ENCODE results near the gene CD164.
A peak's percentile ranks its signal among the peaks of the same experiment; 100 is the strongest.
"Not testable (repeated sequence)": the region's sequence is repeated elsewhere in the genome, so short reads cannot be mapped to it uniquely, and the experiment has no call there.

Gene CD164

GRCh38 chr6:109340811-109341210, 41.5 kb downstream of the CD164 start:
- no peak for DNase-seq

DNA sequence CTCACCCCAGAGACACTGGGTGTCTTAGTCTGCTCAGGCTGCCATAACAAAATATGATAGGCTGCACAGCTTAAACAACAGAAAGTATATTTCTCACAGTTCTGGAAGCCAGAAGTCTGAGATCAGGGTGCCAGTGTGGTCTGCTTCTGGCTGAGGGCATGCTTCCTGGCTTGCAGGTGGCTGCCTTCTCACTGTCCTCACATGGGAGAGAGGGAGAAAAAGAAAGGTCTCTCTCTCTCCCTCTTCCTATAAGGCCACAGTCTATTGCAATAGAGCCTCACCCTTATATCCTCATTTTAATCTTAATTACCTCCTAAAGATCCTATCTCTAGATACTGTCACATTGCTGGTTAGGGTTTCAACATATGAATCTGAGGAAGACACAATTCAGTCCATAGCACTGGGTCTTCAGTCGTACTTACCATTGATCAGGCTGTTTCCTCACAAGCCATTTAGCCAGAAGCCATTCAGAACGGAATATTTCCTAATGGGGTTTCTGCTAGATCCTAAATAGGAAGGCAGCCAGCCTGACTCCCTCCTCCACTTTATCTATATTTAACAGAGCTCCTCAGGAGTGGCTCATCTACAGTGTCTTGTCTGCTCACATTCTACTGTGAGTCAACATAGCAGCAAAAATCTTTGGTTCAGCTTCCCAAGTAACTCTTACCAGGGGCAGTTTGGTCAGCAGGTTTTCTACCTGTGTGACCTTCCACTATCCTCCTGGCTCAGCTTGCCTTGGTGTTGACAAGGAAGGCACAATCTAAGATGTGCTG, 42.2 kb downstream of the CD164 start:
- no peak for DNase-seq

GRCh38 chr6:109336221-109336961, 45.9 kb downstream of the CD164 start:
- no peak for DNase-seq

DNA sequence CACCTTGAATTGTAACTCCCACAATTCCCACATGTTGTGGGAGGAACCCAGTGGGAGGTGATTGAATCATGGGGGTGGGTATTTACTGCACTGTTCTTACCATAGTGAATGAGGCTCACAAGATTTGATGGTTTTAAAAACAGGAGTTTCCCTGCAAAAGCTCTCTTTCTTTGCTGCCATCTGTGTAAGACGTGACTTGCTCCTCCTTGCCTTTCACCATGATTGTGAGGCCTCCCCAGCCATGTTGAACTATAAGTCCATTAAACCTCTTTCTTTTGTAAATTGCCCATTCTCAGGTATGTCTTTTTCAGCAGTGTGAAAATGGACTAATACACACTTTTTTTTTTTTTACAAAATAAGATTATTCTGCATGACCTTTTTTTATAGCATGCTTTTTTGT, 48.4 kb downstream of the CD164 start:
- not testable (repeated sequence) for DNase-seq

GRCh38 chr6:109332748-109333147, 49.5 kb downstream of the CD164 start:
- peak; percentile 51 for DNase-seq

DNA sequence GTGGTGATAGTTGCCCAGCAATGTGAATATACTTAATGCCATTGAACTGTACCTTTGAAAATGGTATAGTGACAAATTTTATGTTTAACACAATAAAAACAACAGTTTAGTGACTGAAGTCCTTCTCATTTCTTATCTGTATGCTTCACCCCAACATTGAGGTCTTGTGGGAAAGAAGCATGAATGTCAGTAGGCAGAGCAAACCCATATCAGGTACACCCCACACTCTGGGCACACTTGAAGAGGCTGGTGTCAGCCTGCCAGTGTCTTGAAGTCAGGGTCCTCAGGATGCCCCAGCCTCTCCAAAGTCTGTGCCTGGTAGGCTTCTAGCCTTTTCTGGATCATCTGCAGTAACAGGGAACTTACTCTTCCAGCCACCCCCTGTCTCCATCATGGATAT, 51.2 kb downstream of the CD164 start:
- DNase-seq = no peak

DNA sequence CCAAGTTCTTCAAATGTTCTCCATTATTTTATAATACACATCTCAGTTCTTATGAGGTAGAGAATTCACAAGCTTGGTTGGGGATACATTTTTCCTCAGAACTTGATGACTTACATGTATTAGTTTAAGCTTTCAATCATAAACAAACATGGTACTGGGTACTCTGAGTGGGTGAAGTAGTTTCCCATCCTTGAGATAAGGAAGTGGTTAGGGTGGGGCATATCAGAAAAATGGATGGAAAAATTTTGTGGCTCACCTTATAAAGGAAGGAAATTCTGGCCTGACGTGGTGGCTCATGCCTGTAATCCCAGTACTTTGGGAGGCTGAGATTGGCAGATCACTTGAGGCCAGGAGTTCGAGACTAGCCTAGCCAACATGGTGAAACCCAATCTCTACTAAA, 52.0 kb downstream of the CD164 start:
- DNase-seq = no peak

GRCh38 chr6:109328629-109329028, 53.6 kb downstream of the CD164 start:
- DNase-seq = no peak

DNA sequence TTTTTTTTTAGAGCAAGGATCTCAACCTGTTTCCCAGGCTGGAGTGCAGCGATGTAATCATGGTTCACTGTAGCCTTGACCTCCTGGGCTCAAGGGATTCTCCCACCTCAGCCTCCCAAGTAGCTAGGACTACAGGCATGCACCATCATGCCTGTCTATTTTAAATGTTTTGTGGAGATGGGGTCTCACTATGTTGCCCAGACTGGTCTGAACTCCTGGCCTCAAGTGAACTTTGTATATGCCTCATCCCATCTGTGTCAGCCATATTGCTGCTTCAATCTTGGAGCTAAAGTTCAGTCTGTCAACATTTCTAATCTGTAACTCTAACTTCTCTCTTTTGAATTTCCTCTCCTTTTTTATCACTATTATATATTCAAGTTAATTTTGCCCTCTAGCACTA, 54.3 kb downstream of the CD164 start:
- no peak for DNase-seq

GRCh38 chr6:109327491-109327890, 54.8 kb downstream of the CD164 start:
- no peak for DNase-seq

DNA sequence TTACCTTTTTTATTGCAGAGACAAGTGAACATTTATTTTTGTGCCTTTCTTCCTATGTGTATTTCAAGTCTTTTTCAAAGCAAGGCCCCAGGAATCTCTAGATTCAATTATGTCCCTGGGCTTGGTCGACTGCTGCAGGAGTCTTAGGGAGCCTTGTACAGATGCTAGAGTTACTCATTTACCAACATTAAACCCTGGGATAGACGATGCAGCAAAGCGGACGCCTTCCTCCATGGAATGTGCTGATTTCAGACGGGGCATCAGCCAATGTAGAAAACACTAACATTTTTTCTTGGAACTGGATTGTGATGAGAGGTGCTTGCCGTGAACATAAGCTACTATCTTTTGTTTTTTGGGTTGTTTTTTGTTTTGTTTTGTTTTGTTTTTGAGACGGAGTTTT, 55.9 kb downstream of the CD164 start:
- no peak for DNase-seq

GRCh38 chr6:109325400-109325801, 56.9 kb downstream of the CD164 start:
- peak; percentile 56 for DNase-seq

DNA sequence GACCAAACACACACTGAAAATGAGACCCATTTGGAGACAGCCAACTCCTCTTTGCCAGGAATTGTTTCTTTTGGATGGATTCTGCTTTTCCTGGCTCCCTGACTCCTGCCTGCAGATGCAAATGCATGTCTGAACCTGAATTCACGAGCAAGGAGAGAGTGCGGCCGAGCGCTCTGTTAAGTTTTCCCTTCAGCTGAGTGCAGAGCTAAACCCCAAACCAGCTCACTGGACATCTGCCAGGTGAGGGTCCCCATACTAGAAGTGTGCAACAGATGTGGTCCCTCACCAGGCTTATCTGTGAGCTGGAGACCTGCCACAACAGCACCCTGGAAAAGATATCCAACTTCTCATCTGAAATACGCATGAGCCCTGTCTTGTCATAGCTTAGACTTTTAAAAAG, 59.0 kb downstream of the CD164 start:
- DNase-seq = no peak

GRCh38 chr6:109322825-109323224, 59.4 kb downstream of the CD164 start:
- peak; percentile 69 for DNase-seq

DNA sequence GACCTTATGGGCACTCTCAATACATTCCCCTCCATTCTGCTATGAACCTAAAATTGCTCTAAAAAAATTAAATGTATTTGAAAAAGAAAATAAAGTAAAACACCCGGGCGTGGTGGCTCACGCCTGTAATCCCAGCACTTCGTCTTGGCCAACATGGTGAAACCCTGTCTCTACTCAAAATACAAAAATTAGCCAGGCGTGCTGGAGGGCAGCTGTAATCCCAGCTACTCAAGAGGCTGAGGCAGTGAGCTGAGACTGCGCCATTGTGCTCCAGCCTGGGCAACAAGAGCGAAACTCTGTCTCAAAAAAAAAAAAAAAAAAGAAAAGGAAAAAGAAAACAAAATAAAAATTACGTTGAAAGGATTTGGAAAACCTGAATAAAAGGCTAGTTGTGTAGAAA, 60.5 kb downstream of the CD164 start:
- DNase-seq = no peak

DNA sequence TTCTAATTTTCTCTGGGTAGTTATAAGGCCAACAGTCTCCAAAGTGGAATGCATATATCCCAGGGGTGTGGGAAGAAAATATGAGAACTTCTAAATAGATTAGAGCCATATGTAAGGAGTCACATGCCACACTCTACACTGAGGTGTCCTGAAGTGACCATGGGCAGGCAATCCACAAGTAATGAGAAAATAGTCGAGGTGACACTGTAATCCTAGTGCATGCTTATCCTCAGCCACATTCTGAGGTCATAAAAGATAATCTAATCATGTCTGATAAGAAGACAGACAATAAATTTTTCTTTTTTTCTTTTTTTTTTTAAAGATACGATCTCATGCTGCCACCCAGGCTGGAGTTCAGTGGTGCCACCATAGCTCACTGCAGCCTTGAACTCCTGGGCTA, 62.2 kb downstream of the CD164 start:
- DNase-seq = no peak

DNA sequence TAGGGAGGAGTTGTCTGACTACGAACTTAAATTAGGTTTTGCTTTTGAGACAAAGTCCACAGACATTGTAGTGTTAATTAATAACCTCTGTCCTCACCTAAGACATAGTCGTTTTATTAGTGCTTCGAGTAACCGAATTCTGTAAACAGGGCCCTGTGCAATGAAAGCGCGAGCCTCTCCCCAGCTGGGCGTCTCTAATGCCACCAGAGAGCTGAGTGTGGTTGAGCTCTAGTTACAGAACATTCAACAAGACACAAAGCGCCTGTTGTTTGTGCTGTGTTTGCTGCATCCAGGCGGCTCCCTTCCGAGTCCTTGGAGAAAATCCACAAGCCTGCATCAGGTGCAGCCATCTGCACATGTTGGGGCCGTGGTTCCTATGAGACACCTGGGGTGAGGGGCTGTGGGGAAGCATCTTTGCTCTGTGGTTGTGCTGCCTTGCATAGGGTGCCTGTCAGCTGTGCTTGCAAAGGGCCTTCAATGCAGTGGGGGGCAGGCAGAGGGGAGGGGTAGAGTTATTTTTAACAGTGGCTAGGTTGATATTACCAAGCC, 63.9 kb downstream of the CD164 start:
- no peak for DNase-seq

- DNase-seq = no peak
Observed at GRCh38 chr6:109316909-109317308, 65.4 kb downstream of the CD164 start.

Measured in suppressor macrophage treated with lipopolysaccharide for 4 hours (primary cell).